Measurements from ENCODE around the gene RELL2. TPM values are rescaled to one million over a fixed set of nuclear protein-coding genes. Genes with fewer than 3 reads are reported as not detected.
A peak's percentile ranks its signal among the peaks of the same experiment; 100 is the strongest.

The RELL2 gene
- total RNA-seq, 1 experiment from 2014 or later, result 23.8 TPM

GRCh38 chr5:141647851-141648250 is 11.1 kb downstream of the RELL2 start:
- Mint-ChIP-seq H3K36me3 (peaks cover 24% of the 10 kb centered on the region), H3K27ac (no peak overlapping the region), H3K9me3 (no peaks in the 10 kb centered on the region), H3K4me3 (no peak overlapping the region), H3K27me3 (ENCODE audit: low read depth) (no peaks in the 10 kb centered on the region), H3K4me1 (peaks cover 20% of the 10 kb centered on the region)
- DNase-seq (ENCODE audit: low spot score), result no peak
- ChIA-PET POLR2A (no interaction called here), CTCF (interaction anchor here (2.7 kb wide), 1 partner anchor 29 kb away, joined by 11 read pairs; the partner anchor contains the start of gene DIAPH1)
- ATAC-seq, result no peak
- TF ChIP-seq NFATC4 (CRISPR knock-in tag; IDR thresholded peaks at IDR 0.05), result no peak
- TF ChIP-seq ERG (CRISPR knock-in tag; IDR thresholded peaks at IDR 0.05), result no peak
- no peak for TF ChIP-seq MYBL2 (CRISPR knock-in tag; IDR thresholded peaks at IDR 0.05)
- no peak for TF ChIP-seq STAT6 (CRISPR knock-in tag; conservative IDR thresholded peaks at IDR 0.05; ENCODE audit: low read depth)
- no peak for TF ChIP-seq E2F1 (CRISPR knock-in tag; IDR thresholded peaks at IDR 0.05)
- TF ChIP-seq MAX (CRISPR knock-in tag; IDR thresholded peaks at IDR 0.05), result no peak
- TF ChIP-seq NR3C1 (CRISPR knock-in tag; conservative IDR thresholded peaks at IDR 0.05; ENCODE audit: low read depth), result no peak
- TF ChIP-seq ZNF512 (CRISPR knock-in tag; IDR thresholded peaks at IDR 0.05; ENCODE audit: borderline replicate concordance), result no peak
- no peak for TF ChIP-seq SP1 (CRISPR knock-in tag; conservative IDR thresholded peaks at IDR 0.05)

- H3K9me3 Mint-ChIP-seq, result no peaks in the 10 kb centered on the region
- TF ChIP-seq EMX1 (CRISPR knock-in tag; IDR thresholded peaks at IDR 0.05) (no peak), FOXP1 (CRISPR knock-in tag; IDR thresholded peaks at IDR 0.05; ENCODE audit: borderline replicate concordance) (peak; percentile 15; the same call in 1 of the 2 replicates)
- H3K27me3 Mint-ChIP-seq (ENCODE audit: low read depth), result no peaks in the 10 kb centered on the region
- H3K4me1 Mint-ChIP-seq, result peaks cover 20% of the 10 kb centered on the region
- DNase-seq (ENCODE audit: low spot score) (no peak), ATAC-seq (no peak)
- ChIA-PET CTCF (interaction anchor here (1.1 to 3.1 kb wide), 5 partner anchors 12 to 57 kb away, joined by 3 to 27 read pairs (median 10); partner anchors contain the start of genes DIAPH1, HDAC3 and RELL2), POLR2A (interaction anchor here (0.6 to 1.0 kb wide), 3 partner anchors 11 to 23 kb away, joined by 3 to 5 read pairs (median 4); partner anchors contain the start of genes HDAC3 and RELL2)
- H3K4me3 Mint-ChIP-seq, result no peak overlapping the region
- H3K36me3 Mint-ChIP-seq, result peaks cover 28% of the 10 kb centered on the region
- no peak overlapping the region for H3K27ac Mint-ChIP-seq
Observed at GRCh38 chr5:141649056-141649688, 12.4 kb downstream of the RELL2 start.

- ChIA-PET CTCF (interaction anchor here (1.3 to 3.1 kb wide), 3 partner anchors 58 to 311 kb away, joined by 3 to 27 read pairs (median 11); partner anchors contain the start of gene PCDH12), POLR2A (interaction anchor here (0.6 to 1.0 kb wide), 3 partner anchors 12 to 22 kb away, joined by 3 to 5 read pairs (median 4); partner anchors contain the start of genes HDAC3 and RELL2)
- ATAC-seq (no peak), DNase-seq (ENCODE audit: low spot score) (no peak)
- H3K36me3 Mint-ChIP-seq, result peaks cover 30% of the 10 kb centered on the region
- no peaks in the 10 kb centered on the region for H3K27me3 Mint-ChIP-seq (ENCODE audit: low read depth)
- H3K4me1 Mint-ChIP-seq, result peaks cover 20% of the 10 kb centered on the region
- H3K27ac Mint-ChIP-seq, result no peak overlapping the region
- H3K4me3 Mint-ChIP-seq, result peak overlapping the region; percentile 99
- H3K9me3 Mint-ChIP-seq, result no peaks in the 10 kb centered on the region
- TF ChIP-seq ZNF416 (CRISPR knock-in tag; IDR thresholded peaks at IDR 0.05) (no peak), NFE2L1 (CRISPR knock-in tag; IDR thresholded peaks at IDR 0.05) (no peak), PRRX2 (CRISPR knock-in tag; IDR thresholded peaks at IDR 0.05) (no peak), ETV6 (CRISPR knock-in tag; IDR thresholded peaks at IDR 0.05) (no peak), NR1H2 (CRISPR knock-in tag; IDR thresholded peaks at IDR 0.05) (no peak), NR2C2 (CRISPR knock-in tag; IDR thresholded peaks at IDR 0.05) (no peak), ZNF532 (CRISPR knock-in tag; IDR thresholded peaks at IDR 0.05; ENCODE audit: borderline replicate concordance) (no peak), USF2 (CRISPR knock-in tag; IDR thresholded peaks at IDR 0.05) (no peak)
Observed at GRCh38 chr5:141649972-141650371, 13.2 kb downstream of the RELL2 start.

All from WTC11 (cell line).